ENCODE data around the gene KCND1. TPM values are rescaled to one million over a fixed set of nuclear protein-coding genes. Genes with fewer than 3 reads are reported as not detected.

The KCND1 gene
- total and polyA plus RNA-seq, 4 donors, result 0.17 to 1.1 (median 0.28) TPM

DNA sequence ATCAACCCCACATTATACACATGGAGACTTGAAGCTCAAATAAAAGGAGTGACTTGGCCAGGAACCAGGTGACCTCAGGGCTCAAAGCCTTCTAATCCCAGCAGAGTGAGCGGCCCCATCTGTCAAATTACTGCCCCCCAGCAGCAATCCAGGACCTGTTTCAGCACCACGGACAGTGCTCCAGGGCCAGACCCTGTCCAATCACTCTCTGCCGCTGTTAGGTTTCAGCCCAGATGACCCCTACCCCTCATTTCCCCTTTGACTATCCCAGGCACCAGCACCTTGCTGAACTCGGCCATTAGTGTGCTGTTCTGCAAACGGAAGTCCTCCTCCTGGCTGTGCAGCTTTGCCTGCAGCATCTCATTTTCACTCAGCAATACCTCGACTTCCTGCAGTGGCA lies 25.3 kb upstream of the KCND1 start:
- H3K4me1 ChIP-seq (ENCODE audit: control insufficient read depth in 4 of 4, insufficient read depth in 4 of 4, low read length in 3 of 4), result peaks cover 0 to 8% (median 5%) of the 10 kb centered on the region in 4 donors
- no peaks in the 10 kb centered on the region for H3K9me3 ChIP-seq (ENCODE audit: control insufficient read depth in 4 of 4, low read length in 3 of 4)
- H3K9ac ChIP-seq (ENCODE audit: low read depth in 1 of 2, low read length in 2 of 2), result no peak overlapping the region
- 82% methylated on average over 6 of the region's 6 CpGs for WGBS
- H3K36me3 ChIP-seq (ENCODE audit: control insufficient read depth in 4 of 4, insufficient read depth in 3 of 4, low read depth in 1 of 4, low read length in 3 of 4), result peaks cover 5 to 25% (median 13%) of the 10 kb centered on the region in 4 donors
- H3K27ac ChIP-seq (ENCODE audit: low read depth in 1 of 2, low read length in 2 of 2), result no peak overlapping the region
- DNase-seq (ENCODE audit: low spot score), result no peak
- H3K27me3 ChIP-seq (ENCODE audit: control insufficient read depth in 4 of 4, insufficient read depth in 4 of 4, low read length in 3 of 4), result no peaks in the 10 kb centered on the region
- TF ChIP-seq, protein P1, sequence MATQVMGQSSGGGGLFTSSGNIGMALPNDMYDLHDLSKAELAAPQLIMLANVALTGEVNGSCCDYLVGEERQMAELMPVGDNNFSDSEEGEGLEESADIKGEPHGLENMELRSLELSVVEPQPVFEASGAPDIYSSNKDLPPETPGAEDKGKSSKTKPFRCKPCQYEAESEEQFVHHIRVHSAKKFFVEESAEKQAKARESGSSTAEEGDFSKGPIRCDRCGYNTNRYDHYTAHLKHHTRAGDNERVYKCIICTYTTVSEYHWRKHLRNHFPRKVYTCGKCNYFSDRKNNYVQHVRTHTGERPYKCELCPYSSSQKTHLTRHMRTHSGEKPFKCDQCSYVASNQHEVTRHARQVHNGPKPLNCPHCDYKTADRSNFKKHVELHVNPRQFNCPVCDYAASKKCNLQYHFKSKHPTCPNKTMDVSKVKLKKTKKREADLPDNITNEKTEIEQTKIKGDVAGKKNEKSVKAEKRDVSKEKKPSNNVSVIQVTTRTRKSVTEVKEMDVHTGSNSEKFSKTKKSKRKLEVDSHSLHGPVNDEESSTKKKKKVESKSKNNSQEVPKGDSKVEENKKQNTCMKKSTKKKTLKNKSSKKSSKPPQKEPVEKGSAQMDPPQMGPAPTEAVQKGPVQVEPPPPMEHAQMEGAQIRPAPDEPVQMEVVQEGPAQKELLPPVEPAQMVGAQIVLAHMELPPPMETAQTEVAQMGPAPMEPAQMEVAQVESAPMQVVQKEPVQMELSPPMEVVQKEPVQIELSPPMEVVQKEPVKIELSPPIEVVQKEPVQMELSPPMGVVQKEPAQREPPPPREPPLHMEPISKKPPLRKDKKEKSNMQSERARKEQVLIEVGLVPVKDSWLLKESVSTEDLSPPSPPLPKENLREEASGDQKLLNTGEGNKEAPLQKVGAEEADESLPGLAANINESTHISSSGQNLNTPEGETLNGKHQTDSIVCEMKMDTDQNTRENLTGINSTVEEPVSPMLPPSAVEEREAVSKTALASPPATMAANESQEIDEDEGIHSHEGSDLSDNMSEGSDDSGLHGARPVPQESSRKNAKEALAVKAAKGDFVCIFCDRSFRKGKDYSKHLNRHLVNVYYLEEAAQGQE (IDR thresholded peaks at IDR 0.05), result peak; percentile 97
- TF ChIP-seq FOXA1 (IDR thresholded peaks at IDR 0.05), result no peak
- TF ChIP-seq, protein P2, sequence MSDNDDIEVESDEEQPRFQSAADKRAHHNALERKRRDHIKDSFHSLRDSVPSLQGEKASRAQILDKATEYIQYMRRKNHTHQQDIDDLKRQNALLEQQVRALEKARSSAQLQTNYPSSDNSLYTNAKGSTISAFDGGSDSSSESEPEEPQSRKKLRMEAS (IDR thresholded peaks at IDR 0.05), result no peak
- TF ChIP-seq JUND (IDR thresholded peaks at IDR 0.05), result no peak
- H3K4me3 ChIP-seq (ENCODE audit: low read depth in 1 of 3, low read length in 3 of 3), result no peak overlapping the region

DNA sequence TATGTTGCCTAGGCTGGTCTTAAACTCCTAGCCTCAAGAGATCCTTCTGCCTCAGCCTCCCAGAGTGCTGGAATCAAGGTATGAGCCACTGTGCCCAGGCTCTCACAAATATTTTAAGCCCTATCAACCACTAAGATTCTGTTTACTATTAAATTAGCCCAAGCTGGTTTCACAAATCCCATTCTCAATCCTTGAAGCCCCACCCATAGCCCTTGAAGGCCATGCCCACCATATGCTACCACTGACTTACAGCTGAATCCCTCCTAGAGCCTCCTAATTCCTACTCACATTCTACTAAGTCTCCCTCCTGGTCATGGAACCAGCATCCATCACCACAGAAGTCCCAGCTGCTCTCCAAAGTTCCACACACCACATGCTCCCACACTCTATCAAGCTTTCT lies 20.7 kb upstream of the KCND1 start:
- no peaks in the 10 kb centered on the region for H3K4me1 ChIP-seq (ENCODE audit: control insufficient read depth in 4 of 4, insufficient read depth in 4 of 4, low read length in 3 of 4)
- H3K9me3 ChIP-seq (ENCODE audit: control insufficient read depth in 4 of 4, low read length in 3 of 4), result no peaks in the 10 kb centered on the region
- H3K27ac ChIP-seq (ENCODE audit: low read depth in 1 of 2, low read length in 2 of 2), result no peak overlapping the region
- no peak for TF ChIP-seq NR2F2 (IDR thresholded peaks at IDR 0.05)
- no peak for TF ChIP-seq HNF4G (IDR thresholded peaks at IDR 0.05)
- TF ChIP-seq FOXA2 (IDR thresholded peaks at IDR 0.05), result no peak
- no peak for TF ChIP-seq GABPA (IDR thresholded peaks at IDR 0.05 in 1 of 2, conservative IDR thresholded peaks at IDR 0.05 in 1 of 2)
- TF ChIP-seq, protein P3, sequence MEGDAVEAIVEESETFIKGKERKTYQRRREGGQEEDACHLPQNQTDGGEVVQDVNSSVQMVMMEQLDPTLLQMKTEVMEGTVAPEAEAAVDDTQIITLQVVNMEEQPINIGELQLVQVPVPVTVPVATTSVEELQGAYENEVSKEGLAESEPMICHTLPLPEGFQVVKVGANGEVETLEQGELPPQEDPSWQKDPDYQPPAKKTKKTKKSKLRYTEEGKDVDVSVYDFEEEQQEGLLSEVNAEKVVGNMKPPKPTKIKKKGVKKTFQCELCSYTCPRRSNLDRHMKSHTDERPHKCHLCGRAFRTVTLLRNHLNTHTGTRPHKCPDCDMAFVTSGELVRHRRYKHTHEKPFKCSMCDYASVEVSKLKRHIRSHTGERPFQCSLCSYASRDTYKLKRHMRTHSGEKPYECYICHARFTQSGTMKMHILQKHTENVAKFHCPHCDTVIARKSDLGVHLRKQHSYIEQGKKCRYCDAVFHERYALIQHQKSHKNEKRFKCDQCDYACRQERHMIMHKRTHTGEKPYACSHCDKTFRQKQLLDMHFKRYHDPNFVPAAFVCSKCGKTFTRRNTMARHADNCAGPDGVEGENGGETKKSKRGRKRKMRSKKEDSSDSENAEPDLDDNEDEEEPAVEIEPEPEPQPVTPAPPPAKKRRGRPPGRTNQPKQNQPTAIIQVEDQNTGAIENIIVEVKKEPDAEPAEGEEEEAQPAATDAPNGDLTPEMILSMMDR (IDR thresholded peaks at IDR 0.05; ENCODE audit: low read depth, low read length, missing input control), result no peak
- TF ChIP-seq, protein P1 (IDR thresholded peaks at IDR 0.05), result no peak
- TF ChIP-seq RAD21 (IDR thresholded peaks at IDR 0.05), result no peak
- TF ChIP-seq, protein P4, sequence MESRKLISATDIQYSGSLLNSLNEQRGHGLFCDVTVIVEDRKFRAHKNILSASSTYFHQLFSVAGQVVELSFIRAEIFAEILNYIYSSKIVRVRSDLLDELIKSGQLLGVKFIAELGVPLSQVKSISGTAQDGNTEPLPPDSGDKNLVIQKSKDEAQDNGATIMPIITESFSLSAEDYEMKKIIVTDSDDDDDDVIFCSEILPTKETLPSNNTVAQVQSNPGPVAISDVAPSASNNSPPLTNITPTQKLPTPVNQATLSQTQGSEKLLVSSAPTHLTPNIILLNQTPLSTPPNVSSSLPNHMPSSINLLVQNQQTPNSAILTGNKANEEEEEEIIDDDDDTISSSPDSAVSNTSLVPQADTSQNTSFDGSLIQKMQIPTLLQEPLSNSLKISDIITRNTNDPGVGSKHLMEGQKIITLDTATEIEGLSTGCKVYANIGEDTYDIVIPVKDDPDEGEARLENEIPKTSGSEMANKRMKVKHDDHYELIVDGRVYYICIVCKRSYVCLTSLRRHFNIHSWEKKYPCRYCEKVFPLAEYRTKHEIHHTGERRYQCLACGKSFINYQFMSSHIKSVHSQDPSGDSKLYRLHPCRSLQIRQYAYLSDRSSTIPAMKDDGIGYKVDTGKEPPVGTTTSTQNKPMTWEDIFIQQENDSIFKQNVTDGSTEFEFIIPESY (IDR thresholded peaks at IDR 0.05), result no peak
- no peak for TF ChIP-seq YY1 (IDR thresholded peaks at IDR 0.05)
- TF ChIP-seq HNF4A (conservative IDR thresholded peaks at IDR 0.05), result no peak
- no peak for TF ChIP-seq TAF1 (conservative IDR thresholded peaks at IDR 0.05)
- TF ChIP-seq FOXA1 (IDR thresholded peaks at IDR 0.05), result no peak
- TF ChIP-seq, protein P5, sequence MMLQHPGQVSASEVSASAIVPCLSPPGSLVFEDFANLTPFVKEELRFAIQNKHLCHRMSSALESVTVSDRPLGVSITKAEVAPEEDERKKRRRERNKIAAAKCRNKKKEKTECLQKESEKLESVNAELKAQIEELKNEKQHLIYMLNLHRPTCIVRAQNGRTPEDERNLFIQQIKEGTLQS (IDR thresholded peaks at IDR 0.05), result no peak
- H3K36me3 ChIP-seq (ENCODE audit: control insufficient read depth in 4 of 4, insufficient read depth in 3 of 4, low read depth in 1 of 4, low read length in 3 of 4), result peaks cover 4 to 45% (median 13%) of the 10 kb centered on the region in 4 donors
- no peak for DNase-seq (ENCODE audit: low spot score)
- no peak overlapping the region for H3K9ac ChIP-seq (ENCODE audit: low read depth in 1 of 2, low read length in 2 of 2)
- H3K4me3 ChIP-seq (ENCODE audit: low read depth in 1 of 3, low read length in 3 of 3), result no peak overlapping the region
- no peaks in the 10 kb centered on the region for H3K27me3 ChIP-seq (ENCODE audit: control insufficient read depth in 4 of 4, insufficient read depth in 4 of 4, low read length in 3 of 4)
